Osteoblast (primary cell): ENCODE data around the gene ZFR2. TPM values are rescaled to one million over a fixed set of nuclear protein-coding genes. Genes with fewer than 3 reads are reported as not detected.
A peak's percentile ranks its signal among the peaks of the same experiment; 100 is the strongest.

Experiments
- DNase-seq: peaks from one replicate; pipeline ENCODE4 v3.0.0; 2011; ENCODE audit warnings: low spot score, mixed read lengths; ENCODE audit not compliant: insufficient read length; ENCODE audit errors: missing footprints
- H2AFZ ChIP-seq: 2 replicates; pipeline ENCODE4 v1.6.0; 2011; ENCODE audit warnings: mild to moderate bottlenecking, low read length
- H3K27ac ChIP-seq: 2 replicates; pipeline ENCODE4 v1.5.1; 2011; ENCODE audit warnings: mild to moderate bottlenecking, low read depth, low read length, moderate library complexity
- H3K27me3 ChIP-seq: 2 replicates; pipeline ENCODE4 v1.6.0; 2012; ENCODE audit warnings: mild to moderate bottlenecking, control low read depth, inconsistent platforms, low read length, moderate library complexity; ENCODE audit not compliant: insufficient read depth
- H3K36me3 ChIP-seq: 2 replicates; pipeline ENCODE4 v1.5.1; 2011; ENCODE audit warnings: mild to moderate bottlenecking, low read length, control low read depth, moderate library complexity; ENCODE audit not compliant: insufficient read depth
- H3K4me1 ChIP-seq: 2 replicates; pipeline ENCODE4 v1.5.1; 2011; ENCODE audit warnings: mild to moderate bottlenecking, low read length, control low read depth, moderate library complexity; ENCODE audit not compliant: insufficient read depth
- H3K4me2 ChIP-seq: 2 replicates; pipeline ENCODE4 v1.6.0; 2011; ENCODE audit warnings: mild to moderate bottlenecking, low read length; ENCODE audit not compliant: insufficient read depth
- H3K4me3 ChIP-seq: fragments of 200-600 bp; sonication (generic); 3 replicates; pipeline ENCODE4 v1.5.1; 2012; ENCODE audit warnings: mild to moderate bottlenecking, low read length, inconsistent platforms; ENCODE audit not compliant: insufficient read depth
- H3K79me2 ChIP-seq: 2 replicates; pipeline ENCODE4 v1.6.0; 2012; ENCODE audit warnings: mild to moderate bottlenecking, low read length, control low read depth, inconsistent platforms; ENCODE audit not compliant: insufficient read depth
- H3K9me3 ChIP-seq: 2 replicates; pipeline ENCODE4 v1.5.1; 2011; ENCODE audit warnings: low read depth, low read length, control low read depth
- H4K20me1 ChIP-seq: 2 replicates; pipeline ENCODE4 v1.6.0; 2012; ENCODE audit warnings: mild to moderate bottlenecking, low read length, control low read depth; ENCODE audit not compliant: insufficient read depth
- total RNA-seq: library from RNA; depleted of rRNA; stranded (reverse); fragments of >200 nt; gene quantifications from 2 replicates; pipeline ENCODE4 v1.2.3, GENCODE V29; 2012
- TF ChIP-seq, protein P1 (sequence below): IDR thresholded peaks from 2 replicates; pipeline ENCODE4 v1.5.1; 2011; ENCODE audit warnings: mild to moderate bottlenecking, low read depth, low read length, moderate library complexity; ENCODE audit errors: extremely low read depth

ZFR2 gene
- total RNA-seq, 1 donor: not detected

DNA sequence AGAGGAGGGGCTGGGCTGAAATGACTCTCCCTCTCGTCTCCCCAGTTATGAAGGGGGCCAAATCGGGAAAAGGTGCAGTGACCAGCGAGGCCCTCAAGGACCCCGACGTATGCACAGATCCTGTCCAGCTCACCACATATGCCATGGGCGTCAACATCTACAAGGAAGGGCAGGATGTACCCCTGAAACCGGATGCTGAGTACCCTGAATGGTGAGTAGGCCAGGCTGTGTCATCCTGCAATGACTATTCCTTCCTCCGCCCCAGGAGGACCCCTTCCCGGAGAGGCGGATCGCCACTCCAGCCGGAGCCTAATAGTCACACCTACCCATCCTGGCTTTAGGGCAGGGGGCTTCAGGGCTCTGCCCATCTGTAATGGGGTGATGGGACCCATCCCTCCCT lies 103.7 kb downstream of the ZFR2 start:
- TF ChIP-seq, protein P1, sequence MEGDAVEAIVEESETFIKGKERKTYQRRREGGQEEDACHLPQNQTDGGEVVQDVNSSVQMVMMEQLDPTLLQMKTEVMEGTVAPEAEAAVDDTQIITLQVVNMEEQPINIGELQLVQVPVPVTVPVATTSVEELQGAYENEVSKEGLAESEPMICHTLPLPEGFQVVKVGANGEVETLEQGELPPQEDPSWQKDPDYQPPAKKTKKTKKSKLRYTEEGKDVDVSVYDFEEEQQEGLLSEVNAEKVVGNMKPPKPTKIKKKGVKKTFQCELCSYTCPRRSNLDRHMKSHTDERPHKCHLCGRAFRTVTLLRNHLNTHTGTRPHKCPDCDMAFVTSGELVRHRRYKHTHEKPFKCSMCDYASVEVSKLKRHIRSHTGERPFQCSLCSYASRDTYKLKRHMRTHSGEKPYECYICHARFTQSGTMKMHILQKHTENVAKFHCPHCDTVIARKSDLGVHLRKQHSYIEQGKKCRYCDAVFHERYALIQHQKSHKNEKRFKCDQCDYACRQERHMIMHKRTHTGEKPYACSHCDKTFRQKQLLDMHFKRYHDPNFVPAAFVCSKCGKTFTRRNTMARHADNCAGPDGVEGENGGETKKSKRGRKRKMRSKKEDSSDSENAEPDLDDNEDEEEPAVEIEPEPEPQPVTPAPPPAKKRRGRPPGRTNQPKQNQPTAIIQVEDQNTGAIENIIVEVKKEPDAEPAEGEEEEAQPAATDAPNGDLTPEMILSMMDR: no peak
- Histone ChIP-seq H3K9me3 (no peaks in the 10 kb centered on the region), H3K4me3 (no peak overlapping the region), H3K4me1 (peaks cover 14% of the 10 kb centered on the region), H3K27me3 (no peaks in the 10 kb centered on the region), H4K20me1 (no peaks in the 10 kb centered on the region), H3K36me3 (peaks cover 6% of the 10 kb centered on the region), H3K79me2 (peaks cover 18% of the 10 kb centered on the region), H3K4me2 (no peak overlapping the region), H2AFZ (no peak overlapping the region), H3K27ac (no peak overlapping the region)
- no peak for DNase-seq

- Histone ChIP-seq H3K27ac (peak within 1 kb of the TSS; percentile 99), H3K4me2 (peak within 1 kb of the TSS; percentile 95), H3K4me3 (peak within 1 kb of the TSS; percentile 96), H4K20me1 (no peaks in the 10 kb centered on the region), H3K9me3 (no peaks in the 10 kb centered on the region), H3K36me3 (peaks cover 17% of the 10 kb centered on the region), H3K27me3 (no peaks in the 10 kb centered on the region), H3K79me2 (peaks cover 29% of the 10 kb centered on the region), H2AFZ (peak within 1 kb of the TSS; percentile 96), H3K4me1 (peaks cover 14% of the 10 kb centered on the region)
- TF ChIP-seq, protein P1: no peak
- DNase-seq: peak; percentile 100
These were observed 106.1 kb downstream of the ZFR2 start, which contains the start of gene MRPL54 for GRCh38 chr19:3762501-3763459. MRPL54 (plus strand) TSS chr19:3762682; CDS start chr19:3762701, 19 bp downstream.

- Histone ChIP-seq H3K36me3 (peaks cover 17% of the 10 kb centered on the region), H3K27ac (peak overlapping the region; percentile 99), H3K79me2 (peaks cover 29% of the 10 kb centered on the region), H3K4me2 (peak overlapping the region; percentile 95), H3K27me3 (no peaks in the 10 kb centered on the region), H3K4me3 (peak overlapping the region; percentile 96), H2AFZ (peak overlapping the region; percentile 96), H3K9me3 (no peaks in the 10 kb centered on the region), H4K20me1 (no peaks in the 10 kb centered on the region), H3K4me1 (peaks cover 14% of the 10 kb centered on the region)
- no peak for DNase-seq
- TF ChIP-seq, protein P1: no peak
These were observed 106.7 kb downstream of the ZFR2 start for GRCh38 chr19:3762130-3762473.
